Rectal smooth muscle tissue (tissue), 1 donor: Measurements from ENCODE around the gene USP48.

Experiments used
- H3K27ac ChIP-seq: one replicate; pipeline ENCODE4 v1.7.0; 2013; ENCODE audit warnings: low read depth, low read length, inconsistent platforms
- H3K27me3 ChIP-seq: one replicate; pipeline ENCODE4 v1.7.0; 2013; ENCODE audit warnings: low read length; ENCODE audit not compliant: control insufficient read depth, insufficient read depth
- H3K36me3 ChIP-seq: one replicate; pipeline ENCODE4 v1.7.0; 2013; ENCODE audit warnings: low read length; ENCODE audit not compliant: control insufficient read depth, insufficient read depth
- H3K4me1 ChIP-seq: one replicate; pipeline ENCODE4 v1.7.0; 2013; ENCODE audit warnings: low read length; ENCODE audit not compliant: control insufficient read depth, insufficient read depth
- H3K4me3 ChIP-seq: one replicate; pipeline ENCODE4 v1.7.0; 2013; ENCODE audit warnings: low read length
- H3K9ac ChIP-seq: one replicate; pipeline ENCODE4 v1.7.0; 2013; ENCODE audit warnings: low read length

The USP48 gene

GRCh38 chr1:21644348-21644747 lies 138.6 kb downstream of the USP48 start:
- no peak overlapping the region for H3K27ac ChIP-seq
- no peaks in the 10 kb centered on the region for H3K4me1 ChIP-seq
- H3K27me3 ChIP-seq: peaks cover 4% of the 10 kb centered on the region
- no peaks in the 10 kb centered on the region for H3K36me3 ChIP-seq
- no peak overlapping the region for H3K9ac ChIP-seq
- H3K4me3 ChIP-seq: no peak overlapping the region

GRCh38 chr1:21643624-21644023 lies 139.3 kb downstream of the USP48 start:
- Histone ChIP-seq H3K4me1 (no peaks in the 10 kb centered on the region), H3K27ac (no peak overlapping the region), H3K9ac (no peak overlapping the region), H3K36me3 (no peaks in the 10 kb centered on the region), H3K4me3 (no peak overlapping the region), H3K27me3 (peaks cover 4% of the 10 kb centered on the region)

GRCh38 chr1:21641967-21642739 lies 140.8 kb downstream of the USP48 start:
- Histone ChIP-seq H3K27me3 (peaks cover 2% of the 10 kb centered on the region), H3K27ac (no peak overlapping the region)

GRCh38 chr1:21641537-21641936 lies 141.4 kb downstream of the USP48 start:
- no peaks in the 10 kb centered on the region for H3K36me3 ChIP-seq
- H3K27ac ChIP-seq: no peak overlapping the region
- no peak overlapping the region for H3K9ac ChIP-seq
- H3K4me3 ChIP-seq: no peak overlapping the region
- no peaks in the 10 kb centered on the region for H3K4me1 ChIP-seq
- H3K27me3 ChIP-seq: no peaks in the 10 kb centered on the region

More at GRCh38 chr1:21641967-21642739, 140.8 kb downstream of the USP48 start:
- Histone ChIP-seq H3K36me3 (no peaks in the 10 kb centered on the region), H3K4me3 (no peak overlapping the region), H3K9ac (no peak overlapping the region), H3K4me1 (no peaks in the 10 kb centered on the region)

GRCh38 chr1:21641076-21641475 lies 141.9 kb downstream of the USP48 start:
- H3K36me3 ChIP-seq: no peaks in the 10 kb centered on the region
- no peak overlapping the region for H3K4me3 ChIP-seq
- H3K27ac ChIP-seq: no peak overlapping the region
- no peaks in the 10 kb centered on the region for H3K4me1 ChIP-seq
- H3K27me3 ChIP-seq: no peaks in the 10 kb centered on the region
- no peak overlapping the region for H3K9ac ChIP-seq

- Histone ChIP-seq H3K27me3 (peaks cover 1% of the 10 kb centered on the region), H3K4me3 (no peak overlapping the region), H3K4me1 (no peaks in the 10 kb centered on the region), H3K36me3 (no peaks in the 10 kb centered on the region), H3K9ac (no peak overlapping the region), H3K27ac (no peak overlapping the region)
Observed at GRCh38 chr1:21640653-21641052, 142.3 kb downstream of the USP48 start.

- no peak overlapping the region for H3K27ac ChIP-seq
Observed at GRCh38 chr1:21639594-21640041, 143.3 kb downstream of the USP48 start.

GRCh38 chr1:21638531-21639341 lies 144.2 kb downstream of the USP48 start:
- H3K9ac ChIP-seq: no peak overlapping the region
- H3K27me3 ChIP-seq: peaks cover 9% of the 10 kb centered on the region
- no peaks in the 10 kb centered on the region for H3K36me3 ChIP-seq
- no peaks in the 10 kb centered on the region for H3K4me1 ChIP-seq
- no peak overlapping the region for H3K4me3 ChIP-seq
- no peak overlapping the region for H3K27ac ChIP-seq

More at GRCh38 chr1:21639594-21640041, 143.3 kb downstream of the USP48 start:
- no peak overlapping the region for H3K9ac ChIP-seq
- no peak overlapping the region for H3K4me3 ChIP-seq
- H3K27me3 ChIP-seq: peaks cover 9% of the 10 kb centered on the region
- H3K36me3 ChIP-seq: no peaks in the 10 kb centered on the region
- no peaks in the 10 kb centered on the region for H3K4me1 ChIP-seq

GRCh38 chr1:21637514-21637913 lies 145.4 kb downstream of the USP48 start:
- H3K27me3 ChIP-seq: peaks cover 11% of the 10 kb centered on the region
- no peak overlapping the region for H3K27ac ChIP-seq
- no peak overlapping the region for H3K4me3 ChIP-seq
- H3K9ac ChIP-seq: no peak overlapping the region
- H3K4me1 ChIP-seq: no peaks in the 10 kb centered on the region
- H3K36me3 ChIP-seq: no peaks in the 10 kb centered on the region

GRCh38 chr1:21636029-21636428 lies 146.9 kb downstream of the USP48 start:
- peaks cover 11% of the 10 kb centered on the region for H3K27me3 ChIP-seq
- no peak overlapping the region for H3K9ac ChIP-seq
- no peak overlapping the region for H3K4me3 ChIP-seq
- H3K4me1 ChIP-seq: no peaks in the 10 kb centered on the region
- no peak overlapping the region for H3K27ac ChIP-seq
- no peaks in the 10 kb centered on the region for H3K36me3 ChIP-seq

- Histone ChIP-seq H3K4me3 (no peak overlapping the region), H3K27ac (no peak overlapping the region), H3K9ac (no peak overlapping the region), H3K27me3 (peaks cover 11% of the 10 kb centered on the region), H3K4me1 (no peaks in the 10 kb centered on the region), H3K36me3 (no peaks in the 10 kb centered on the region)
Observed at GRCh38 chr1:21634806-21635535, 148.0 kb downstream of the USP48 start.
